Lower leg skin (tissue), 3 donors: ENCODE data around the gene YWHAB.

Experiments used
- CTCF ChIP-seq, 3 donors: fragments of 450-650 bp; IDR thresholded peaks; one replicate each; pipeline ENCODE4 v1.5.1; 2016; ENCODE audit warnings: antibody characterized with exemption in 3 of 3, mild to moderate bottlenecking in 3 of 3, moderate library complexity in 2 of 3
- POLR2A ChIP-seq, 2 donors: fragments of 450-650 bp; IDR thresholded peaks; one replicate each; pipeline ENCODE4 v1.6.1; 2016 to 2017; ENCODE audit warnings: antibody characterized with exemption in 2 of 2, mild to moderate bottlenecking in 1 of 2, moderate library complexity in 1 of 2

DNA sequence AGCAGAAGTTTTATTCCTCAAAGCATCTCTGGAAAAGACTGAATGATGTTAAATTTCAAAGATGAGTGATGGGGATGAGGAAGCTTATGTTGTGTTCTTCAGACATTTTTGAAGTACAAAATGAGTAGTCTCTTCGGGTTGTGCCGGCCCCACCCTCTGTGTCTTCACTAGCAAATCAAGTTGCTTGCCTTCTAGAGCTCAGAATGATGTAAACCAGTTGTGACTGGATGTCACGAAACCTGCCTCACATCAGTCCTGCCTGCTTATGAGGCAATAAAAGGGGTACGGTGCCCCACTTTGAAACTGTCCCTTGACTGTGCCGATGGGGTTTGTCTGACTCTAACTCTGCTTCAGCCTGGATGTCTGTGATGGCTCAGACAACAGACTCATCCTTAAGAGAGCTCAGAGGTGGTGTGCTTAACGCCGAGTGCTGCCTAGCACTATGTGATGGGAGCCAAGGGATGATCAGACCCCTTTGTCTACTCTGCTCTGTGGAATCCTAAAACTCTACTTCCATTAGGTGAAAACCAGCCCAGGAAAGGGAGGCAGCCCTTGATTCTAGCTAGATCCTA is 55.7 kb downstream of the YWHAB start:
- TF ChIP-seq CTCF (IDR thresholded peaks at IDR 0.05) = no peak
- TF ChIP-seq POLR2A (IDR thresholded peaks at IDR 0.05) = no peak
